Upper lobe of left lung (tissue), 4 donors: ENCODE measurements around the gene NDUFAF8.

ENCODE experiments used
- POLR2A ChIP-seq, 4 donors: fragments of 450-650 bp; IDR thresholded peaks; one replicate each; pipeline ENCODE4 v1.5.1; 2016 to 2017; ENCODE audit warnings: antibody characterized with exemption in 4 of 4, mild to moderate bottlenecking in 2 of 4
- TF ChIP-seq, protein P1 (sequence below), 6 experiments: fragments of 450-650 bp in 4 of 6; fragments of 200-600 bp in 2 of 6; sonication (generic) in 2 of 6; IDR thresholded peaks; one replicate each; pipeline ENCODE4 v1.5.1; 2016 to 2019; ENCODE audit warnings: antibody characterized with exemption in 6 of 6

DNA sequence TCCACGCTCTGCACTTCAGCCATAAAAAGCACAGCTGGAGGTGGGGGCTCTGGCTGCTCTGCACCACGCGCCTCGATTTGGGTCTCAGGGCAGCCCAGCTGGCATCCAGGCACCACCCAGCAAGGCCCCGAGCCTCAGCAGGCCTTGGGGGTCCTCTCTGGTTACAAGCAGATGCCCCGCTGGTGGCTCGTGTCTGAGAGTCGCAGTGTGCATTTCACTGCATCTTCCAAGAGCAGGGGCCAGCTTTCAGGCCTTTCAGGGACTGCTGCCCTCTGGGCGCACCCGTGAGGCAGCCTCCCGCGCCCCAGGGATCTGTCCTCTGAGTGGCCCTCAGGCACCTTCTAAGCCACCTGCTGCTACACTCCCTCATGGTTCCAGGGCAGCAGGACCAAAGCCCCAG is 25.5 kb downstream of the NDUFAF8 start:
- TF ChIP-seq, protein P1, sequence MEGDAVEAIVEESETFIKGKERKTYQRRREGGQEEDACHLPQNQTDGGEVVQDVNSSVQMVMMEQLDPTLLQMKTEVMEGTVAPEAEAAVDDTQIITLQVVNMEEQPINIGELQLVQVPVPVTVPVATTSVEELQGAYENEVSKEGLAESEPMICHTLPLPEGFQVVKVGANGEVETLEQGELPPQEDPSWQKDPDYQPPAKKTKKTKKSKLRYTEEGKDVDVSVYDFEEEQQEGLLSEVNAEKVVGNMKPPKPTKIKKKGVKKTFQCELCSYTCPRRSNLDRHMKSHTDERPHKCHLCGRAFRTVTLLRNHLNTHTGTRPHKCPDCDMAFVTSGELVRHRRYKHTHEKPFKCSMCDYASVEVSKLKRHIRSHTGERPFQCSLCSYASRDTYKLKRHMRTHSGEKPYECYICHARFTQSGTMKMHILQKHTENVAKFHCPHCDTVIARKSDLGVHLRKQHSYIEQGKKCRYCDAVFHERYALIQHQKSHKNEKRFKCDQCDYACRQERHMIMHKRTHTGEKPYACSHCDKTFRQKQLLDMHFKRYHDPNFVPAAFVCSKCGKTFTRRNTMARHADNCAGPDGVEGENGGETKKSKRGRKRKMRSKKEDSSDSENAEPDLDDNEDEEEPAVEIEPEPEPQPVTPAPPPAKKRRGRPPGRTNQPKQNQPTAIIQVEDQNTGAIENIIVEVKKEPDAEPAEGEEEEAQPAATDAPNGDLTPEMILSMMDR (IDR thresholded peaks at IDR 0.05) = no peak
- no peak for TF ChIP-seq POLR2A (IDR thresholded peaks at IDR 0.05)
